Activated T-cell treated with anti-CD3 and anti-CD28 coated beads, Interleukin-2, amount 50 U/mL, for 72 hours (primary cell): ENCODE data around the gene RABEPK. TPM values are rescaled to one million over a fixed set of nuclear protein-coding genes. Genes with fewer than 3 reads are reported as not detected.
"Not testable (repeated sequence)": the region's sequence is repeated elsewhere in the genome, so short reads cannot be mapped to it uniquely, and the experiment has no call there.

Experiments
- ATAC-seq, 2 donors: fragments of 150-1000 bp; cut with Tn5 transposase; replicated peaks in 1 of 2; 2 replicates each; pipeline ENCODE4 v1.10.0; 2021; ENCODE audit warnings: moderate library complexity in 2 of 2, mild to moderate bottlenecking in 1 of 2
- DNase-seq, 2 donors: peaks; one replicate each; pipeline ENCODE4 v3.0.0; 2021 to 2022; ENCODE audit warnings: mixed read lengths in 1 of 2
- H3K27ac Mint-ChIP-seq: one replicate; pipeline ENCODE4 v1.8.0; 2022; ENCODE audit warnings: mild to moderate bottlenecking, moderate library complexity, mixed read lengths
- H3K27me3 Mint-ChIP-seq: one replicate; pipeline ENCODE4 v1.8.0; 2022; ENCODE audit warnings: low read depth, mixed read lengths
- H3K36me3 Mint-ChIP-seq, 2 donors: one replicate each; pipeline ENCODE4 v1.8.0; 2022; ENCODE audit warnings: mixed read lengths in 2 of 2, mild to moderate bottlenecking in 1 of 2; ENCODE audit not compliant: insufficient read depth in 2 of 2
- H3K4me1 Mint-ChIP-seq: one replicate; pipeline ENCODE4 v1.8.0; 2022; ENCODE audit warnings: low read depth, mixed read lengths
- H3K4me3 Mint-ChIP-seq, 2 donors: one replicate each; pipeline ENCODE4 v1.8.0; 2022; ENCODE audit warnings: mild to moderate bottlenecking in 2 of 2, mixed read lengths in 2 of 2, moderate library complexity in 2 of 2
- H3K9me3 Mint-ChIP-seq, 2 donors: one replicate each; pipeline ENCODE4 v1.8.0; 2022; ENCODE audit warnings: mixed read lengths in 2 of 2
- total RNA-seq, 2 donors: library from RNA; stranded (reverse); gene quantifications; one replicate each; pipeline ENCODE4 v1.2.3, GENCODE V29; 2022

Gene RABEPK
- total RNA-seq, 2 donors from 2014 or later: 28.1 to 32.7 TPM

DNA sequence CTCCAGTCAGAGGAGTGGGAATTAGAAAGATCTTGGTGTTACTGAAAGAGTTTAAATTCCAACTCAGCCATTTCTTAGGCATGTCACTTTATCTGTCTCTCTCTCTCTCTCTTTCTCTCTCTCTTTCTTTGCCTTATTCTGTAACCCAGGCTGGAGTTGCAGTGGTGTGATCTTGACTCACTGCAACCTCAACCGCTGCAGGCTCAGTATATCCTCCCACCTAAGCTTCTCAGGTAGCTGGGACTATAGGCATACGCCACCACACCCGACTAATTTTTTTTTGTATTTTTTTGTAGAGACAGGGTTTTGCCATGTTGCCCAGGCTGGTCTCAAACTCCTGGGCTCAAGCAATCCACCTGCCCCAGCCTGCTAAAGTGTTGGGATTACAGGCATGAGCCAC is 18.3 kb downstream of the RABEPK start:
- H3K9me3 Mint-ChIP-seq: no peaks in the 10 kb centered on the region
- H3K27me3 Mint-ChIP-seq: no peaks in the 10 kb centered on the region
- ATAC-seq (no peak), DNase-seq (no peak)
- no peaks in the 10 kb centered on the region for H3K4me1 Mint-ChIP-seq
- peaks cover 0 to 17% of the 10 kb centered on the region in 2 donors for H3K36me3 Mint-ChIP-seq
- no peak overlapping the region for H3K27ac Mint-ChIP-seq
- H3K4me3 Mint-ChIP-seq: no peak overlapping the region

DNA sequence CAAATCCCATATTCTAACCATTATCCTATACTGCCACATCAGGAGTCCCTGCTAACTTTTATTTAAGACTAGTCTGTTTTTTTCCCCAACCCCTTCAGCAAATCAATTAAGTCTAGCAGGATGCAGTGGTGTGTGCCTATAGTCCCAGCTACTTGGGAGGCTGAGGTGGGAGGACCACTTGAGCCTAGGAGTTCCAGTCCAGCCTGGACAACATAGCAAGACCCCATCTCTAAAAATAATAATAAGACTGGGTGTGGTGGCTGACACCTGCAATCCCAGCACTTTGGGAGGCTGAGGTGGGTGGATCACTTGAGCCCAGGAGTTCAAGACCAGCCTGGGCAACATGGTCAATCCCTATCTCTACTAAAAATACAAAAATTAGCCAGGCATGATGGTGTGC is 24.5 kb downstream of the RABEPK start:
- not testable (repeated sequence) for H3K36me3 Mint-ChIP-seq, H3K4me3 Mint-ChIP-seq, H3K9me3 Mint-ChIP-seq, H3K27ac Mint-ChIP-seq, H3K27me3 Mint-ChIP-seq, ATAC-seq, H3K4me1 Mint-ChIP-seq, DNase-seq

DNA sequence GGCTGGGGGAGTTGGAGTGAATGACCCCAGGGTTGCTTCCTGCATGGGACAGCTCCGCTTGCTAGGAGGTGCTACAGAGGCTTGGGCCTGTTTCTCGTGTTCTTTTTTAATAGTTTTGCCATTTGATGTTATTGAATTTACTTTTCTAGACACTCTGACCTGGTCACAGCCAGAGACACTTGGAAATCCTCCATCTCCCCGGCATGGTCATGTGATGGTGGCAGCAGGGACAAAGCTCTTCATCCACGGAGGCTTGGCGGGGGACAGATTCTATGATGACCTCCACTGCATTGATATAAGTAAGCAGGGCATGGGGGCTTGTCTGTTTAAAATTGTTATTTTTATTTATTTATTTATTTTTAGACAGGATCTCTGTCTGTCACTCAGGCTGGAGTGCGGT is 27.4 kb downstream of the RABEPK start:
- no peaks in the 10 kb centered on the region for H3K36me3 Mint-ChIP-seq
- DNase-seq (no peak), ATAC-seq (no peak)
- no peaks in the 10 kb centered on the region for H3K9me3 Mint-ChIP-seq
- H3K27ac Mint-ChIP-seq: no peak overlapping the region
- H3K27me3 Mint-ChIP-seq: no peaks in the 10 kb centered on the region
- peaks cover 5% of the 10 kb centered on the region for H3K4me1 Mint-ChIP-seq
- no peak overlapping the region for H3K4me3 Mint-ChIP-seq

DNA sequence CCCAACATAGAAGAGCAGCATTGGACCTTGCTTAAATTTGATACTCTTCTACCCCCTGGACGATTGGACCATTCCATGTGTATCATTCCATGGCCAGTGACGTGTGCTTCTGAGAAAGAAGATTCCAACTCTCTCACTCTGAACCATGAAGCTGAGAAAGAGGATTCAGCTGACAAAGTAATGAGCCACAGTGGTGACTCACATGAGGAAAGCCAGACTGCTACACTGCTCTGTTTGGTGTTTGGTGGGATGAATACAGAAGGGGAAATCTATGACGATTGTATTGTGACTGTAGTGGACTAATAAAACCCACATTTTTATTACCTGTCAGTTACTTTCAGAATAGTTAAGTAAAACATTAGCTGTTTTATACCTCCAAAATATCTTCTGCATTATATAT is 33.3 kb downstream of the RABEPK start:
- H3K9me3 Mint-ChIP-seq: no peaks in the 10 kb centered on the region

DNA sequence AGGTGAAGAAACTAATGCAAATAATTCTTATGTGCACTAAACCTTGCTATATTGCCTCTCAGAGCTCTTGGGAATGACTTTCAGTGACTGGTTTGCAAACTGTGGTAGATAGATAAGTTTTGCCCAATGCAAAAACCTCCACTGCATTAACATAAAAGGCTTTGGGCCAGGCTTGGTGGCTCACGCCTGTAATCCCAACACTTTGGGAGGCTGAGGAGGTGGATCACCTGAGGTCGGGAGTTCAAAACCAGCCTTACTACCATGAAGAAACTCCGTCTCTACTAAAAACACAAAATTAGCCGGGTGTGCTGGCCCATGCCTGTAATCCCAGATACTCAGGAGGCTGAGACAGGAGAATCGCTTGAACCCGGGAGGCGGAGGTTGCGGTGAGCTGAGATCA is 33.8 kb downstream of the RABEPK start:
- not testable (repeated sequence) for DNase-seq, H3K9me3 Mint-ChIP-seq, H3K27me3 Mint-ChIP-seq, H3K4me3 Mint-ChIP-seq
- Mint-ChIP-seq H3K36me3 (peaks cover 23 to 40% of the 10 kb centered on the region in 2 donors), H3K27ac (peak overlapping the region; percentile 58), H3K4me1 (peaks cover 49% of the 10 kb centered on the region)
- peak; percentile 4 to 14 for ATAC-seq

More for the DNA sequence above, 33.3 kb downstream of the RABEPK start:
- H3K27ac Mint-ChIP-seq: peak overlapping the region; percentile 58
- H3K4me1 Mint-ChIP-seq: peaks cover 45% of the 10 kb centered on the region
- H3K27me3 Mint-ChIP-seq: no peaks in the 10 kb centered on the region
- peaks cover 18 to 36% of the 10 kb centered on the region in 2 donors for H3K36me3 Mint-ChIP-seq
- no peak overlapping the region for H3K4me3 Mint-ChIP-seq
- DNase-seq (no peak), ATAC-seq (peak; percentile 41 to 48)

DNA sequence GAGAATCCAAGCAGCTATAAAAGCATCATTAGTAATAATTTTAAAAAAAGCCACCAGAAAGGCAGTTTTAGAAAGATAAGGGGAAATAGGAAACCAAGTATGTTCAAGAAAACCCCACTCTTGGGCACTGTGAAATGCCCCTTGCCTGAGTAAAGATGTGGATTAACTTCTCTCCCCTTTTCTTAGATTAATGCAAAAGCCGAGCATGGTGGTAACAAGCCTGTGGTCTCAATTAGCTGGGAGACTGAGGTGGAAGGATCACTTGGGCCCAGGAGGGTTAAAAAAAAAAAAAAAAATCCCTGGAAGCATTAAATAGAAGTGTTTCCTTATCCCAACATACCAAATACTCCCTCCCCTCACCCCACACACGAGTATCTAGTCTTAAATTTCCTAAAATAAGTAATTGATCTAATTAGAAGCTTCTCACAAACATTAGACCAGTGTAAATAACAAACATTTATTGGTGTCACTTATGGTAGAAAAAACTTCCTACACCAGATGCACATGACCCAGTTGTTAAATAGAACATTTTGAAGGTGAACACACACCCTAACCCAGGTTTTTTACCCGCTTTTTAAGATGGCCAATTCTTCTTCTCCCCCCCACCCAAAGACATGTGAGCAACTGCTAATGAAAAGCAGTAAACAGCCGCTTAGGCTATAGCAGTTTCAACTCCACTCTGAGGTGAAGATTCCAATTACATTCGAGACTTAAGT is 35.6 kb downstream of the RABEPK start:
- DNase-seq (no peak), ATAC-seq (no peak)
- H3K9me3 Mint-ChIP-seq: no peaks in the 10 kb centered on the region
- no peaks in the 10 kb centered on the region for H3K27me3 Mint-ChIP-seq
- H3K4me3 Mint-ChIP-seq: peak overlapping the region; percentile 90 to 94
- peaks cover 60% of the 10 kb centered on the region for H3K4me1 Mint-ChIP-seq
- peak overlapping the region; percentile 99 for H3K27ac Mint-ChIP-seq
- peaks cover 28 to 56% of the 10 kb centered on the region in 2 donors for H3K36me3 Mint-ChIP-seq

DNA sequence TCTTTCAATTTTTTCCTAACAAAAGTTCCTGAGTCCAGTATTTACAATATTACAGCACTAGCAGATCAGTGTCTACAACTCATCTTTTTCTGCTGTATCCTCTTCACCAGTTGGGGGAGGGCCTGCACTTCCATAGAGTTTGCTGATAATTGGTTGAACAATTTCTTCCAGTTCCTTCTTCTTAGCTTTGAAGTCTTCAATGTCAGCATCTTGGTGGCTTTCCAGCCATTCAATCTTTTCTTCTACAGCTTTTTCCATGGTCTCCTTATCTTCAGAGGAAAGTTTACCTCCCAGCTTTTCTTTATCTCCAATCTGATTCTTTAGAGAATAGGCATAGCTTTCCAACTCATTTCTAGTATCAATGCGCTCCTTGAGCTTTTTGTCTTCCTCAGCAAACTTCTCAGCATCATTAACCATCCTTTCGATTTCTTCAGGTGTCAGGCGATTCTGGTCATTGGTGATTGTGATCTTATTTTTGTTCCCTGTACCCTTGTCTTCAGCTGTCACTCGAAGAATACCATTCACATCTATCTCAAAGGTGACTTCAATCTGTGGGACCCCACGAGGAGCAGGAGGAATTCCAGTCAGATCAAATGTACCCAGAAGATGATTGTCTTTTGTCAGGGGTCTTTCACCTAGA is 36.3 kb downstream of the RABEPK start:
- Mint-ChIP-seq H3K4me1 (peaks cover 60% of the 10 kb centered on the region), H3K36me3 (peaks cover 34 to 59% of the 10 kb centered on the region in 2 donors), H3K27ac (peak overlapping the region; percentile 99), H3K4me3 (peak overlapping the region; percentile 90 to 94)
- H3K27me3 Mint-ChIP-seq, H3K9me3 Mint-ChIP-seq, ATAC-seq, DNase-seq: not testable (repeated sequence)

DNA sequence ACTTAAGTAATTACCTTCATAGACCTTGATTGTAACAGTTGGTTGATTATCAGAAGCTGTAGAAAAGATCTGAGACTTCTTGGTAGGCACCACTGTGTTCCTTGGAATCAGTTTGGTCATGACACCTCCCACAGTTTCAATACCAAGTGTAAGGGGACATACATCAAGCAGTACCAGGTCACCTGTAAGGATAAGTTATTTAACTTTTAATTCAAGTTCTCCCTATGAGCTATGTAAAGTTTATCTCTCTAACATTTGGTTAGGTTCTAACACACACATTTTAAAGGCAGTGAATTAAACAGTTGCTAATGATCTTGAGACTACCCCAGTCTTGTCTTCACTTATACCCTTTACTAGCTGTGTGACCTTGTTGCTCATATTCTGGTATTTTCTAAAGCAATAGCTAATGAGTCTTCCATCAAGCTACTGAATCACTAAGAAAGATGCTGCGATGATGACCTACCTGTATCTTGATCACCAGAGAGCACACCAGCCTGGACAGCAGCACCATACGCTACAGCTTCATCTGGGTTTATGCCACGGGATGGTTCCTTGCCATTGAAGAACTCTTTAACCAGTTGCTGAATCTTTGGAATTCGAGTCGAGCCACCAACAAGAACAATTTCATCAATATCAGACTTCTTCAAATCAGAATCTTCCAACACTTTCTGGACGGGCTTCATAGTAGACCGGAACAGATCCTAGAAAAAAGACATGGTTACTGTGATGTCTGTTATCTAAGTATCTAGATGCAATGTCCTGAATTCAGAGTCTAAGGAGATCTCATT is 38.0 kb downstream of the RABEPK start:
- no peaks in the 10 kb centered on the region for H3K9me3 Mint-ChIP-seq
- peaks cover 36 to 59% of the 10 kb centered on the region in 2 donors for H3K36me3 Mint-ChIP-seq
- peak overlapping the region; percentile 99 for H3K27ac Mint-ChIP-seq
- no peak for ATAC-seq
- H3K27me3 Mint-ChIP-seq: no peaks in the 10 kb centered on the region
- DNase-seq: no peak
- peaks cover 70% of the 10 kb centered on the region for H3K4me1 Mint-ChIP-seq
- H3K4me3 Mint-ChIP-seq: peak overlapping the region; percentile 90 to 94

DNA sequence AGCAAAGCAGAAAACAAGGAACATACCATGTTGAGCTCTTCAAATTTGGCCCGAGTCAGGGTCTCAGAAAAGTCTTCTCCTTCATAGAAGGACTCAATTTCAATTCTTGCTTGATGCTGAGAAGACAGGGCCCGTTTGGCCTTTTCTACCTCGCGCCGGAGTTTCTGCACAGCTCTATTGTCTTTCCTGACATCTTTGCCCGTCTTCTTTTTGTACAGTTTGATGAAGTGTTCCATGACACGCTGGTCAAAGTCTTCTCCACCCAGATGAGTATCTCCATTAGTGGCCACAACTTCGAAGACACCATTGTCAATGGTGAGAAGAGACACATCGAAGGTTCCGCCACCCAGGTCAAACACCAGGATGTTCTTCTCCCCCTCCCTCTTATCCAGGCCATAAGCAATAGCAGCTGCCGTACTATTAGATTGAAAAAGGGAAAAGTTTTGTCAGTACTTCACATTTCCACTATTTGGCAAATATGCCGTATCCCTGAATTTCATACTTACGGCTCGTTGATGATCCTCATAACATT is 38.6 kb downstream of the RABEPK start:
- peaks cover 36 to 59% of the 10 kb centered on the region in 2 donors for H3K36me3 Mint-ChIP-seq
- ATAC-seq (no peak), DNase-seq (no peak)
- H3K4me1 Mint-ChIP-seq: peaks cover 77% of the 10 kb centered on the region
- H3K27ac Mint-ChIP-seq: peak overlapping the region; percentile 99
- peak overlapping the region; percentile 90 to 94 for H3K4me3 Mint-ChIP-seq
- H3K9me3 Mint-ChIP-seq: no peaks in the 10 kb centered on the region
- H3K27me3 Mint-ChIP-seq: no peaks in the 10 kb centered on the region

DNA sequence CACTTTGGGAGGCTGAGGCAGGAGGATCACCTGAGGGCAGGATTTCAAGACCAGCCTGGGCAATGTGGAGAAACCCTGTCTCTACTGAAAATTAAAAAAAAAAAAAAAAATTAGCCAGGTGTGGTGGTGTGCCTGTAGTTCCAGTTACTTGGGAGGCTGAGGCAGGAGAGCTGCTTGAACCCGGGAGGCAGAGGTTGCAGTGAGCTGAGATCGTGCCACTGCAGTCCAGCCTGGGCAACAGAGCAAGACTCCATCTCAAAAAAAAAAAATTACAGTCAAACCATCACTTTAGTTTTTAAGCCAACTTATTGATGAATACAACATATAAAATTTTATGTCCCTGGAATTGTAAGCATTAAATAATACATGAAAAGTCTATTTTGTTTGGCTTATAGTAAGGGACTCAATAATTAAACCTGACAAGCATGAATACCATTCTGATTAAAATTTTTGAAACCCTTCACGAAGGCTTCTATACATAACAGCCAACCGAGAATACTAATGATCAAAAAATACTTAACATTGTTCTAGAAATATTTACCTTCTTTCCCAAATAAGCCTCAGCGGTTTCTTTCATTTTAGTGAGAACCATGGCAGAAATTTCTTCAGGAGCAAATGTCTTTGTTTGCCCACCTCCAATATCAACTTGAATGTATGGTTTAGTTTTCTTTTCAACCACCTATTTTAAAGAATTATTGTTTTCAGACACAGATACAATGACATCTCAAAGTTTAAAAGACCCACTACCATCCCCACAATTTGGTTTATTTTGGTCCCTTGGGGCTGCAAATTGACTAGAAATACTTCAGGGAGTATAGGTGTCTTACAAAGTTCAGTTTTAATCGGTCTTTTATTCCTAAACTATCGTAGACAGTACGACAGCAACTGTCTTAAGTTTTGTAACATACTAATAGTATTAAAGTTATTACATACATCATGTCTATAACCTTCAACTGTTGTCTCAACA is 39.6 kb downstream of the RABEPK start:
- peak overlapping the region; percentile 90 to 94 for H3K4me3 Mint-ChIP-seq
- DNase-seq (no peak), ATAC-seq (no peak)
- no peaks in the 10 kb centered on the region for H3K27me3 Mint-ChIP-seq
- peak overlapping the region; percentile 99 for H3K27ac Mint-ChIP-seq
- no peaks in the 10 kb centered on the region for H3K9me3 Mint-ChIP-seq
- peaks cover 36 to 58% of the 10 kb centered on the region in 2 donors for H3K36me3 Mint-ChIP-seq
- H3K4me1 Mint-ChIP-seq: peaks cover 79% of the 10 kb centered on the region

DNA sequence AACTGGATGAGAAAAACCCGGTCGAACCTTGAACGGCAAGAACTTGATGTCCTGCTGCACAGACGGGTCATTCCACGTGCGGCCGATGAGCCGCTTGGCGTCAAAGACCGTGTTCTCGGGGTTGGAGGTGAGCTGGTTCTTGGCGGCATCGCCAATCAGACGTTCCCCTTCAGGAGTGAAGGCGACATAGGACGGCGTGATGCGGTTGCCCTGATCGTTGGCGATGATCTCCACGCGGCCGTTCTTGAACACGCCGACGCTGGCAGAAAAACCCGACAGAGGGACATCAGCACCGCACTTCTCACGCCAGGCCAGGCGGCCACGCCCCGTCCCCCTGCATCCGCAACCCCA is 40.3 kb downstream of the RABEPK start:
- DNase-seq (no peak), ATAC-seq (no peak)
- peak overlapping the region; percentile 99 for H3K27ac Mint-ChIP-seq
- no peaks in the 10 kb centered on the region for H3K9me3 Mint-ChIP-seq
- peaks cover 31 to 51% of the 10 kb centered on the region in 2 donors for H3K36me3 Mint-ChIP-seq
- H3K4me1 Mint-ChIP-seq: peaks cover 72% of the 10 kb centered on the region
- no peaks in the 10 kb centered on the region for H3K27me3 Mint-ChIP-seq
- H3K4me3 Mint-ChIP-seq: peak overlapping the region; percentile 90 to 94
